GM18951 (cell line): Measurements from ENCODE around the gene FGD6.

ENCODE experiments used
- POLR2A ChIP-seq: IDR thresholded peaks from 4 replicates; pipeline ENCODE4 v1.6.1; 2011; ENCODE audit warnings: mild to moderate bottlenecking; ENCODE audit not compliant: insufficient read length, insufficient read depth; ENCODE audit errors: extremely low read depth
- in situ Hi-C: fragments of 300-500 bp; cut with MboI; formaldehyde crosslinking; loops from one replicate; pipeline ENCODE4 v1.12.0; 2022; ENCODE audit warnings: low sequenced_read_pairs, mixed read lengths, inconsistent platforms; ENCODE audit not compliant: unreplicated experiment

The FGD6 gene

GRCh38 chr12:95192271-95192670 is 25.0 kb downstream of the FGD6 start:
- no peak for TF ChIP-seq POLR2A
- in situ Hi-C loops: no loop called here

DNA sequence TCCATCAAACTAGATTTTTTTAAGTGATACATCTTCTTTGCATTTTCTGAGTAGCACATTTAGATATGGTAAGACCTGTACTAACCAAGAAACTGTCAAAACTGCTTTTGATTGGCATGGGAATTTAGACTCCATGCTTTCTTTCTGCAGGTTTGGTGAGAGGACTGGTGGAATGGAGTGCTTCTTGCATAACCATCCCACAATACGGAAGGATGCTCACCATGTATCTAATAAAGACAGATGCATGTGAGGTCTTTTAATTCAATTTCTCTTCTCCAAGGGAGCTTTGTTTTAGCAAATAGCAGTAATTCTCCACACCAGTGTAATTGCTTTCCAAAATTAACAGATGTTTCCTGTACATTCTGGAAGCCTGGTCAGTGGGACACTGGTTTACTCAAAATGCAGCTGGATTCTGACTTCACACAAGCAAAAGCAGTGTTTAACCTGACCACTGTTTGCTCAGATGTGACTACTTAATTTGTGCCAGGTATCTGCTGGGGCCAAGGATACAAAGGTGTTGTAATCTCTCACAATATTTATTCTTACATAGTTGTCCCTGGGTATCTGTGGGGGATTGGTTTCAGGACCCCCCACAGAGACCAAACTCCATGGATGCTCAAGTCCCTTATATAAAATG is 26.1 kb downstream of the FGD6 start:
- in situ Hi-C loops: no loop called here
- TF ChIP-seq POLR2A: no peak

DNA sequence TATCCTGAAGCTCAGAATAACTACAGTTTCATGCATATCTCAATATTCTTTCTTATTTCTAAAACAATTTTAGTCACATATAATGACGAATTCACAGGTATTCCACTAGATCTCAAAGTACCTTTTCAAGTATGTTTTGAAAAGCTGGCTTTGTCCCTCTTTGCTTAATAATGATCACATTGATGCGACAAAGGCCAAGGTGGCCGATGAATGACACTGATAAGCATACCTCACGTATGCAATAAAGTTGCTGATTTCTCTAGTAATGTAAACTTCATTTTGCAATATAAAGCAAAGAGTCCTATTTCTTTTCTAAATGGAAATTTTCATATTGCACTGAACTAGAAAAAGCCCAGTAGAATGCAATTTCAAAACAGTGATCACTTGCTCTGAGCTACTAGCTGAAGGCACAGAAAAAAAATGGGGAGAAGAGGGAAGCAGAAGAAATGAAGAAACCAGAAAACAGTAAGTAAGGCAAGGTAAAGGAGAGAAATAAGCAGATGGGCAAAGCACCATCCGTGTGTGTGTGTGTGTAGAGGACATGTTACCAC is 29.3 kb downstream of the FGD6 start:
- in situ Hi-C loops: no loop called here
- TF ChIP-seq POLR2A: no peak

- in situ Hi-C loops: no loop called here
- no peak for TF ChIP-seq POLR2A
Measured at GRCh38 chr12:95185854-95186253, 31.4 kb downstream of the FGD6 start.

DNA sequence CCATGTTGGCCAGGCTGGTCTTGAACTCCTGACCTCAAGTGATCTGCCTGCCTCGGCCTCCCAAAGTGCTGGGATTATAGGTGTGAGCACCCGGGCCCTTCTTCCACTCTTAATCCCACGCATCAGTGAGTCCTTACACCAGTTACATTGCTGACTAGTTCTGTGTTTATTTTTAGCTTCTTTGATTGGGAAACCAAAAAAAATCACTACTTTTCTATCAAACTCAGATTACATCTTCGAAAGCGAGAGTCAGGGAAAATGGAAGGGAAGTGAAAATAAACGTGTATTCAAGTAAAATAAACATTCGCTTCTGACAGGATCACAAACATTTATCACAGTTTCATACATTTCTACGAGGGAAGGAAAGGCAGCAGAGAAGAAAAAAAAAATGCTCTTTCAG is 32.2 kb downstream of the FGD6 start:
- no peak for TF ChIP-seq POLR2A
- in situ Hi-C loops: no loop called here

GRCh38 chr12:95184121-95184520 is 33.1 kb downstream of the FGD6 start:
- in situ Hi-C loops: no loop called here
- no peak for TF ChIP-seq POLR2A

GRCh38 chr12:95182868-95183415 is 34.3 kb downstream of the FGD6 start:
- in situ Hi-C loops: no loop called here
- TF ChIP-seq POLR2A: no peak

GRCh38 chr12:95181103-95181502 is 36.2 kb downstream of the FGD6 start:
- TF ChIP-seq POLR2A: no peak
- in situ Hi-C loops: no loop called here

GRCh38 chr12:95179011-95179410 is 38.3 kb downstream of the FGD6 start:
- TF ChIP-seq POLR2A: no peak
- in situ Hi-C loops: no loop called here

- no peak for TF ChIP-seq POLR2A
- in situ Hi-C loops: no loop called here
Measured at GRCh38 chr12:95178136-95178535, 39.1 kb downstream of the FGD6 start.

DNA sequence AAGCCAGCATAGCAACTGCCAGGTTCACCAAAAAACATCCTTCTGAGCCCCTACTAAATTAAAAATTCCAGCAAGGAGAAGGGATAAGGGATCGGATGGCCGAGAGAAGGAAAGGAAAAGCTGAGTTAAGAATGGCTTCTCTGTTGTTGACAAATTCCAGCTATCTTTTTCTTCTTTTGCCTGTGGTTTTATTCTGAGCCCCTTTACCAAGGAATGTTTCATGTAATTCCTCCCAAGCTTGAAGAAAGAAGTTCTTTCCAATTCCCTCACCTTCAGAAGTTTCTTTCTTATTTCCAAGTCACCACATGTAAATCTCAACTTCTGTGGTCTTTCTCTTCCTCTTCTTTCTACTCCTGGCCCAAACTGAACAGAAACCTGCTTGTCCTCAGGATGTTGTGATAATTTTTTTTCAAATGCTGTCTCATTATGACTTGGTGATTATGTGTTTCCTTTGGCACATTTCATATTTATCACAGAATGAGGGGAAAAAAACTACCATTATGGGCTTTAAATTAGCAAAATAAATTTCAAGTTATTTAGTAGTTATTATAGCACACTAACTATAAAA is 40.0 kb downstream of the FGD6 start:
- in situ Hi-C loops: no loop called here
- TF ChIP-seq POLR2A: no peak

GRCh38 chr12:95173392-95174251 is 43.6 kb downstream of the FGD6 start:
- in situ Hi-C loops: no loop called here
- no peak for TF ChIP-seq POLR2A

GRCh38 chr12:95169368-95169767 is 47.9 kb downstream of the FGD6 start:
- TF ChIP-seq POLR2A: no peak
- in situ Hi-C loops: no loop called here
